OCI-LY7 (cell line): ENCODE measurements around the gene CASP10.

Source experiments
- CTCF ChIP-seq: fragments of 200-600 bp; sonication (generic); conservative IDR thresholded peaks from 2 replicates; pipeline ENCODE4 v1.5.1; 2014; ENCODE audit warnings: mild to moderate bottlenecking, antibody characterized with exemption, low read length, moderate library complexity, mixed read lengths
- EZH2phosphoT487 ChIP-seq: fragments of 200-600 bp; sonication (generic); IDR thresholded peaks from 2 replicates; pipeline ENCODE4 v1.6.1; 2018; ENCODE audit warnings: low read depth, borderline replicate concordance, mild to moderate bottlenecking, mixed run types, antibody characterized with exemption, low read length, moderate library complexity, mixed read lengths

DNA sequence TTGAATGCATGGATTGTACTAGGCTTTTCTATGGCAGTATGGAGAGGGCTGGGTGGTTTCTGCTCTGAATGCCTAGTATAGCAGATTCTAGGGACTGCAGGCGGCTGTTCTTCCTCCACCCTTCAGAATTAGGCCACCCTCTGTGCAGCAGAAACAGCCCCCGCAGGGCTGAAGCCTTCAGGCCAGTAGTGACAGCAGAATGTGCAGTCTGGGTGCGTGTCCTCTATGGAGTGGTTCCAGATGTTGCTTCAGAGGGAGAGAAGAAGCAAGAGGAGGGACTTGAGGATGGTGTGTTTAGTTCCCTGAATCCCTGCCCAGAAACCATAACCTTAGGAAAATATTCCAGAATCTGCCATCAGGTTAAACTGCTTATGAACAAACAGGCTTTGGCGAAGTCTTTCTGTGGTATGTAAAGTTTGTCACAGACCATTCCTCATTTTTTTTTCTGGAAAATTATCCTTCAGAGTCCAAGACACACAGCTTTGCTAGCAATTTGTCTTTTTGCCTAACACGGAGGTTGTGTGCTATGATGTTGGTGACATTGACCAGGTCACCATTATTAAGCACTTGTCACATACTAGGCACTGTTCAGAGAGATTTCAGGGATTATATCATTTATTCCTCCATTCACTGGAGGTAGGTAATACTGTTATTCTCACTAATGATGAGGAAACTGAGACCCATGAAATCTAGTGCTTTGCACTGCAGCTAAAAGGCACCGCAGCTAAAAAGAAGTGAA is 21.1 kb downstream of the CASP10 start:
- TF ChIP-seq CTCF (no peak), EZH2phosphoT487 (no peak)
